Mesendoderm (in vitro differentiated cells): ENCODE data around the gene ATG9A. TPM values are rescaled to one million over a fixed set of nuclear protein-coding genes. Genes with fewer than 3 reads are reported as not detected.

Source experiments
- DNase-seq: peaks from one replicate; pipeline ENCODE4 v3.0.0; 2013
- H2AK5ac ChIP-seq: 2 replicates; pipeline ENCODE4 v1.6.1; 2013; ENCODE audit warnings: low read length, inconsistent platforms
- H2BK120ac ChIP-seq: 2 replicates; pipeline ENCODE4 v1.6.1; 2013; ENCODE audit warnings: low read depth, mild to moderate bottlenecking, low read length, moderate library complexity, mixed read lengths
- H2BK15ac ChIP-seq: replicated peaks from 2 replicates; pipeline ENCODE4 v1.6.1; 2013; ENCODE audit warnings: low read depth, mild to moderate bottlenecking, moderate library complexity
- H2BK5ac ChIP-seq: 2 replicates; pipeline ENCODE4 v1.6.1; 2013; ENCODE audit warnings: low read length, inconsistent platforms
- H3K18ac ChIP-seq: 2 replicates; pipeline ENCODE4 v1.6.1; 2013; ENCODE audit warnings: mild to moderate bottlenecking, low read length, mixed read lengths
- H3K23ac ChIP-seq: one replicate; pipeline ENCODE4 v1.6.1; 2013; ENCODE audit warnings: low read length
- H3K27ac ChIP-seq: 2 replicates; pipeline ENCODE4 v1.5.1; 2013; ENCODE audit warnings: low read depth, mild to moderate bottlenecking, inconsistent platforms, low read length, moderate library complexity
- H3K27me3 ChIP-seq: 2 replicates; pipeline ENCODE4 v1.6.1; 2013; ENCODE audit warnings: low read length, control low read depth, mild to moderate bottlenecking, inconsistent platforms; ENCODE audit not compliant: insufficient read depth, poor library complexity
- H3K36me3 ChIP-seq: 2 replicates; pipeline ENCODE4 v1.6.1; 2013; ENCODE audit warnings: low read length, inconsistent platforms; ENCODE audit not compliant: control insufficient read depth, insufficient read depth
- H3K4ac ChIP-seq: one replicate; pipeline ENCODE4 v1.6.1; 2013; ENCODE audit warnings: low read depth, mild to moderate bottlenecking, low read length, moderate library complexity
- H3K4me1 ChIP-seq: 2 replicates; pipeline ENCODE4 v1.6.1; 2013; ENCODE audit warnings: low read depth, low read length, inconsistent platforms; ENCODE audit not compliant: control insufficient read depth
- H3K4me2 ChIP-seq: 2 replicates; pipeline ENCODE4 v1.6.1; 2013; ENCODE audit warnings: low read length
- H3K4me3 ChIP-seq: 2 replicates; pipeline ENCODE4 v1.5.1; 2013; ENCODE audit warnings: mild to moderate bottlenecking, low read length
- H3K56ac ChIP-seq: one replicate; pipeline ENCODE4 v1.6.1; 2013; ENCODE audit warnings: low read length
- H3K79me1 ChIP-seq: 2 replicates; pipeline ENCODE4 v1.6.1; 2013; ENCODE audit warnings: low read length, inconsistent platforms
- H3K79me2 ChIP-seq: 2 replicates; pipeline ENCODE4 v1.6.1; 2013; ENCODE audit warnings: mild to moderate bottlenecking, low read length; ENCODE audit not compliant: control insufficient read depth, insufficient read depth
- H3K9ac ChIP-seq: 2 replicates; pipeline ENCODE4 v1.6.1; 2013; ENCODE audit warnings: low read length, inconsistent platforms
- H4K5ac ChIP-seq: one replicate; pipeline ENCODE4 v1.6.1; 2013; ENCODE audit warnings: low read length
- H4K8ac ChIP-seq: one replicate; pipeline ENCODE4 v1.6.1; 2013; ENCODE audit warnings: low read depth, mild to moderate bottlenecking, control low read depth, low read length, moderate library complexity
- WGBS: extraction: QIAGEN DNeasy Blood & Tissue Kit; methylation state at CpG from one replicate; pipeline ENCODE4 v1.1.7; 2013; ENCODE audit warnings: low lambda C conversion rate, missing lambda C conversion rate; ENCODE audit not compliant: insufficient coverage; ENCODE audit errors: extremely low coverage; 5-methylcytosine and 5-hydroxymethylcytosine counted together
- polyA plus RNA-seq, 2 experiments: library from polyadenylated mRNA; stranded (reverse); fragments of 200-250 nt; gene quantifications; one replicate each; pipeline ENCODE4 v1.2.3, GENCODE V29; 2013

Gene ATG9A, protein sequence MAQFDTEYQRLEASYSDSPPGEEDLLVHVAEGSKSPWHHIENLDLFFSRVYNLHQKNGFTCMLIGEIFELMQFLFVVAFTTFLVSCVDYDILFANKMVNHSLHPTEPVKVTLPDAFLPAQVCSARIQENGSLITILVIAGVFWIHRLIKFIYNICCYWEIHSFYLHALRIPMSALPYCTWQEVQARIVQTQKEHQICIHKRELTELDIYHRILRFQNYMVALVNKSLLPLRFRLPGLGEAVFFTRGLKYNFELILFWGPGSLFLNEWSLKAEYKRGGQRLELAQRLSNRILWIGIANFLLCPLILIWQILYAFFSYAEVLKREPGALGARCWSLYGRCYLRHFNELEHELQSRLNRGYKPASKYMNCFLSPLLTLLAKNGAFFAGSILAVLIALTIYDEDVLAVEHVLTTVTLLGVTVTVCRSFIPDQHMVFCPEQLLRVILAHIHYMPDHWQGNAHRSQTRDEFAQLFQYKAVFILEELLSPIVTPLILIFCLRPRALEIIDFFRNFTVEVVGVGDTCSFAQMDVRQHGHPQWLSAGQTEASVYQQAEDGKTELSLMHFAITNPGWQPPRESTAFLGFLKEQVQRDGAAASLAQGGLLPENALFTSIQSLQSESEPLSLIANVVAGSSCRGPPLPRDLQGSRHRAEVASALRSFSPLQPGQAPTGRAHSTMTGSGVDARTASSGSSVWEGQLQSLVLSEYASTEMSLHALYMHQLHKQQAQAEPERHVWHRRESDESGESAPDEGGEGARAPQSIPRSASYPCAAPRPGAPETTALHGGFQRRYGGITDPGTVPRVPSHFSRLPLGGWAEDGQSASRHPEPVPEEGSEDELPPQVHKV
- 26.5 TPM for polyA plus RNA-seq (2013, experiment 1 of 2)
- polyA plus RNA-seq (2013, experiment 2 of 2): 26.9 TPM

DNA sequence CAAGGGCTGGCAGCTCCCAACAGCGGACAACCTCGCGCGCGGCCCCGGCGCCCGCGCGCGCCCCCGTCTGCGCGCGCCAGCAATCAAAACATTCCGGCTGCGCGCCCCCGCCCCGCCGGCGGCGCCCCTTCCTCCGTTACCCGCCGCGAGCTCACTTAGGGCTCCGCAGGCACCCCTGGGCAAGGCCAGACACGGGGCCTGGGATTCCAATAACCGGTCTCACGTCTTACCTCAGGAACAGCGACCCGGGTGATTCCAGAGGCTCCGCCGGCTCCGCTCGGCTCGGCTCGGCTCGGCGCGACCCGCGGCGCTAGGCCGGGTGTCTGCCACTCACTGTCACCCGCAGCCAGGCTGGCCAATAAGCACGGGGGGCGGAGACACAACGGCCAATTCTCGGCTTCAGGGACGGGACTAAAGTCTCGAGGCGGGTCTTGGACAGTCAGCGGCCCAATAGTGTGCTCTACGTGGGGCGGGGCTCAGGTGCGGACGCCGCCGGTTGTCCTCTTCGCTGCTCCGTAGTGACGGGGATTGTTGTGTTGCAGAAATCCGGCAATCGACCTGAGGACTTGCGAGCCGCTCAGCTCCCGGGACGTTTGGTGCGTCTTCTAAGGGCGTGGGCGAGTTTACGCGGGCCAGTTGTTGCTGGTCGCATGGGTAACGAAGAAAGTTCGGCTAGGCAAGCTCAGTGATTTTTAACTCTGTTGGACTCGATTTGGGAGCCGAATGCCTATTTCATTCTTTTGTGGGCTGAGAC, at the start of gene ATG9A, which contains the start of gene ANKZF1:
TSS of gene ATG9A (minus strand) at position 332 of the 754 bp plus-strand sequence. CDS start 1,612 bp downstream, outside the sequence.
TSS of gene ANKZF1 (plus strand) at position 502 of the 754 bp plus-strand sequence. CDS start 452 bp downstream, outside the sequence.
- no peak within 1 kb of the TSS for H2BK15ac ChIP-seq
- H3K4me1 ChIP-seq: peaks cover 4% of the 10 kb centered on the region
- peak within 1 kb of the TSS; percentile 81 for H3K4ac ChIP-seq
- H2BK5ac ChIP-seq: peak within 1 kb of the TSS; percentile 72
- H3K18ac ChIP-seq: peak within 1 kb of the TSS; percentile 91
- peak within 1 kb of the TSS; percentile 48 for H2BK120ac ChIP-seq
- H3K27ac ChIP-seq: peak within 1 kb of the TSS; percentile 89
- H3K4me3 ChIP-seq: peak within 1 kb of the TSS; percentile 88
- peak within 1 kb of the TSS; percentile 99 for H3K4me2 ChIP-seq
- peak within 1 kb of the TSS; percentile 96 for H3K56ac ChIP-seq
- H4K5ac ChIP-seq: no peak within 1 kb of the TSS
- H3K27me3 ChIP-seq: no peaks in the 10 kb centered on the region
- peaks cover 4% of the 10 kb centered on the region for H3K36me3 ChIP-seq
- H3K79me2 ChIP-seq: peaks cover 6% of the 10 kb centered on the region
- H2AK5ac ChIP-seq: no peak within 1 kb of the TSS
- peak within 1 kb of the TSS; percentile 1 for H3K23ac ChIP-seq
- peak within 1 kb of the TSS; percentile 88 for H3K9ac ChIP-seq
- WGBS: no CpG with 5 or more reads among the region's 80 CpGs
- H4K8ac ChIP-seq: no peak within 1 kb of the TSS
- peak; percentile 100 for DNase-seq
- peaks cover 12% of the 10 kb centered on the region for H3K79me1 ChIP-seq

DNA sequence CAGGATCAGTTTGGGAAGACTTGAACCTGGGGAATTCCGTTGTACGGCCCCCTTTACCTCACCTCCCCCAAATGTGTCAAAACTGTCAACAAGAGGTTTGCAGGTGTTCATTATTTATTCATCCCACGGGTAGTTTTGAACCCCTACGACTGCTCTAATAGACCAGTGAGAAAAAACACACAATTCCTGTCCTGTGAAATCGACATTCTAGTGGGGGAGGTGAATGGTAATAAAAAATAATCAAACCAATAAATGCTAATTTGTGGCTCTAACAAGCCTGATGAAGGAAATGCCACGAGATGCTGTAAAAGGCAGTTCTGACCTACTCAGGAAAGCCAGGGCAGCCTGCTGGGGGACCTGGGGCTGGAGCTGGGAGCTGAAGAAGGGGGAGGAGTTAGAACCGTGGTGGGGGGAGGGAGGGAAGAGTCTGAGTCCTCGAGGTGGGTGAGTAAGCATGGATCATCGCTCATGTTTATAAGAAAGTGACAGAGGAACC, 49.3 kb upstream of the ATG9A start:
- H3K27ac ChIP-seq: peak overlapping the region; percentile 94
- peak overlapping the region; percentile 28 for H3K56ac ChIP-seq
- no peak overlapping the region for H2BK120ac ChIP-seq
- peak overlapping the region; percentile 83 for H3K23ac ChIP-seq
- H3K4me1 ChIP-seq: peaks cover 24% of the 10 kb centered on the region
- no peak overlapping the region for H2BK15ac ChIP-seq
- no peak for DNase-seq
- peak overlapping the region; percentile 61 for H3K4ac ChIP-seq
- H3K18ac ChIP-seq: peak overlapping the region; percentile 73
- peak overlapping the region; percentile 10 for H3K4me3 ChIP-seq
- H2AK5ac ChIP-seq: no peak overlapping the region
- peak overlapping the region; percentile 66 for H2BK5ac ChIP-seq
- H4K5ac ChIP-seq: no peak overlapping the region
- H4K8ac ChIP-seq: peak overlapping the region; percentile 29
- H3K4me2 ChIP-seq: peak overlapping the region; percentile 56
- H3K79me2 ChIP-seq: no peaks in the 10 kb centered on the region
- H3K79me1 ChIP-seq: no peaks in the 10 kb centered on the region
- no peaks in the 10 kb centered on the region for H3K36me3 ChIP-seq
- peak overlapping the region; percentile 74 for H3K9ac ChIP-seq
- no peaks in the 10 kb centered on the region for H3K27me3 ChIP-seq
- no CpG with 5 or more reads among the region's 9 CpGs for WGBS

DNA sequence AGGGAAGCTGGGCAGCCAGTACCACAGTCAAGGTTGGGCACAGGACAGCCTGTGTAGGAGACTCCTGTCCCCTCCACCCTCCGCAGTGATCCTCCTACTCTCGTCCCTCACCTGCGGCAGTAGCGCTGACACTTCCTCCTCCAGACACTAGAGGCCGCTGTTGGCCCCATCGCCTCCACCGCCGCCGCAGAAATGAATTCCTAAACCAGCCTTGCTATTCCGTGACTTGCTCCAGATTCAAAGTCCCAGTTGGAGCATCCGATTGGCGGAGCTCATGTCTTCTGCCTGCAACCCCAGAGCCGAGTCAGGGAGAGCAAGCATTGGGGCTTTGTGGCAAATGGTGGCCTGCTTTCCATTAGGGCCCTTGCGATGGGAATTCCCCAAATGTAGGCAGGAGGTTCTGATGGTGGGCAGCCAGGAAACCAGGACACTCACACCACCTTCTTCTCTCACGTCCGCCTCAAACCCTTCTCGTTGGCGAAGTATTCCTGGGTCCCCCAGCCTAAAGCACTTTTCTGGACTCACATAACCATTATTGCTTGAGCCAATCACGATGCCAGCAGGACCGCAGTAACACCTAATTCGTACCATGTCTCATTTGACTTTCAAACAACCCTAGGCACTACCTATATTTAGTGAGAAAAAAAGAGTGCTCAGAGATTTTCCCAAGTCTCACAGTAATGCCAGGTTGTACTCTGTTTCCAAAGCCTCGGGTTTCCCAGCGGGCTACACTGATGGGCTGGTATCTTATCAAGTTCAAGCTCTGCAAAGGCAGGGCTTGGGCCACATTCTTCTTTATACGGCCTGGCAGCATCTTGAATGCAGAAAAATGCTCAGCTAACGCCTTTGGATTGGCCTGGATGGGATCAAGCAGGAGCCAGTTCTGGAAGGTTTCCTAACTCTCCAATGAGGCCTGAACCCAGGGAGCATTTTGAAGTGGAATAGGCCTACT, 48.5 kb upstream of the ATG9A start:
- no peak overlapping the region for H3K4me2 ChIP-seq
- peaks cover 24% of the 10 kb centered on the region for H3K4me1 ChIP-seq
- no peak overlapping the region for H4K5ac ChIP-seq
- no CpG with 5 or more reads among the region's 25 CpGs for WGBS
- no peaks in the 10 kb centered on the region for H3K27me3 ChIP-seq
- no peak overlapping the region for H2BK15ac ChIP-seq
- H3K79me1 ChIP-seq: no peaks in the 10 kb centered on the region
- peak overlapping the region; percentile 74 for H3K9ac ChIP-seq
- H3K27ac ChIP-seq: peak overlapping the region; percentile 94
- H3K4me3 ChIP-seq: no peak overlapping the region
- peak overlapping the region; percentile 66 for H2BK5ac ChIP-seq
- H3K79me2 ChIP-seq: no peaks in the 10 kb centered on the region
- peak; percentile 94 for DNase-seq
- no peaks in the 10 kb centered on the region for H3K36me3 ChIP-seq
- peak overlapping the region; percentile 29 for H4K8ac ChIP-seq
- peak overlapping the region; percentile 73 for H3K18ac ChIP-seq
- H2BK120ac ChIP-seq: peak overlapping the region; percentile 63
- H3K56ac ChIP-seq: peak overlapping the region; percentile 52
- peak overlapping the region; percentile 61 for H3K4ac ChIP-seq
- no peak overlapping the region for H2AK5ac ChIP-seq
- H3K23ac ChIP-seq: peak overlapping the region; percentile 83

DNA sequence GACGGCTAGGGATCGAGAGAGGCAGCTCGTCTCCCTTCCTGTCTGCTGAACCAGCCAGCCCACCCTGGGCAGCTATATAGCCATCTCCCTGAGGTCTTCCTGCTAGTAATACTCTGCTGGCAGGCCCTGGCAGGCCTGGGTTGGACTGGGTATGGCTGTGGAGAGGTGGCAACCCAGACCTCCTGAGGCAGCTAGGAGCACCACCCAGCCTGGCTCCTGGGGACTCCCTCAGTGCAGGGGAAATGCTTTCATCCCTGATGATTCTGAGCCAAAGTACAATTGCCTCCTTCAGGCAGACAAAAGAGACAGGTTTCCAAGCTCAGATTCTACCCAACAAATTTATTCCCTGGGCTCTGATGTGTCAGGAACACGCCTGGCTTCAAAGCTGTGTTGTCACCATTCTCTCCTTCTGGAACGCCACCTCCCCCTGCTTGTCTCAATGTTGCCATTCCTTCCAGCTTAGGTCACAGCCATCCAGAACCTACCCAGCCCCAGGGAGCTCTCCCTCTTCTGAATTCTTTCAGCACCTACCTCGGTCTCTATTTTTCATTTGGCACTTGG, 45.0 kb upstream of the ATG9A start:
- peak overlapping the region; percentile 17 for H3K18ac ChIP-seq
- no peak overlapping the region for H2AK5ac ChIP-seq
- no peak overlapping the region for H4K8ac ChIP-seq
- peak overlapping the region; percentile 88 for H3K27ac ChIP-seq
- H3K79me2 ChIP-seq: no peaks in the 10 kb centered on the region
- no CpG with 5 or more reads among the region's 6 CpGs for WGBS
- H3K4ac ChIP-seq: peak overlapping the region; percentile 4
- H3K9ac ChIP-seq: no peak overlapping the region
- no peak overlapping the region for H2BK15ac ChIP-seq
- no peak overlapping the region for H2BK120ac ChIP-seq
- no peaks in the 10 kb centered on the region for H3K79me1 ChIP-seq
- H3K4me3 ChIP-seq: no peak overlapping the region
- H4K5ac ChIP-seq: no peak overlapping the region
- no peaks in the 10 kb centered on the region for H3K36me3 ChIP-seq
- H3K23ac ChIP-seq: no peak overlapping the region
- peaks cover 10% of the 10 kb centered on the region for H3K4me1 ChIP-seq
- H3K27me3 ChIP-seq: no peaks in the 10 kb centered on the region
- peak; percentile 98 for DNase-seq
- H3K4me2 ChIP-seq: no peak overlapping the region
- H3K56ac ChIP-seq: peak overlapping the region; percentile 49
- no peak overlapping the region for H2BK5ac ChIP-seq
